SK-N-SH (cell line): ENCODE data around the gene MATN4. TPM values are rescaled to one million over a fixed set of nuclear protein-coding genes. Genes with fewer than 3 reads are reported as not detected.

Experiments used
- polyA plus RNA-seq, 3 experiments: library from polyadenylated mRNA; depleted of rRNA; stranded (reverse); fragments of >200 nt; gene quantifications; 2 replicates each; pipeline ENCODE4 v1.2.3, GENCODE V29; 2012

MATN4 gene
- polyA plus RNA-seq, 1 of the 3 experiments (the other 2 are of a cell fraction) = 0.16 TPM

Other genes starting within 250 kb of the MATN4 start
- gene KCNS1, start 207.2 kb downstream of the MATN4 start, polyA plus RNA-seq (2012; rRNA removed) = 0.07 and 0.13 TPM in 2 replicates
- 0.08 and 0.11 TPM in 2 replicates for gene WFDC5, start 193.1 kb downstream of the MATN4 start, polyA plus RNA-seq (2012; rRNA removed)
- gene WFDC12, start 183.8 kb downstream of the MATN4 start, polyA plus RNA-seq (2012; rRNA removed) = not detected in 2 replicates
- 0.12 TPM in 1 of 2 replicates, not detected in the other for gene PI3, start 133.4 kb downstream of the MATN4 start, polyA plus RNA-seq (2012; rRNA removed)
- gene SEMG1, start 101.3 kb downstream of the MATN4 start, polyA plus RNA-seq (2012; rRNA removed) = not detected in 2 replicates
- not detected in 2 replicates for gene SEMG2, start 86.9 kb downstream of the MATN4 start, polyA plus RNA-seq (2012; rRNA removed)
- not detected in 2 replicates for gene SLPI, start 53.7 kb downstream of the MATN4 start, polyA plus RNA-seq (2012; rRNA removed)
- gene RBPJL, start 1.5 kb downstream of the MATN4 start, polyA plus RNA-seq (2012; rRNA removed) = not detected in 2 replicates
- gene SDC4, start 40.1 kb upstream of the MATN4 start, polyA plus RNA-seq (2012; rRNA removed) = 131 and 192 TPM in 2 replicates
- 26.5 and 26.9 TPM in 2 replicates for gene SYS1, start 54.9 kb upstream of the MATN4 start, polyA plus RNA-seq (2012; rRNA removed)
- gene TP53TG5, start 70.0 kb upstream of the MATN4 start, polyA plus RNA-seq (2012; rRNA removed) = not detected in 2 replicates
- gene DBNDD2, start 100.0 kb upstream of the MATN4 start, polyA plus RNA-seq (2012; rRNA removed) = 22.4 and 24.5 TPM in 2 replicates
- gene PIGT, start 107.8 kb upstream of the MATN4 start, polyA plus RNA-seq (2012; rRNA removed) = 144 and 149 TPM in 2 replicates
- 0.21 TPM in 1 of 2 replicates, not detected in the other for gene WFDC2, start 161.5 kb upstream of the MATN4 start, polyA plus RNA-seq (2012; rRNA removed)
- gene SPINT3, start 207.3 kb upstream of the MATN4 start, polyA plus RNA-seq (2012; rRNA removed) = not detected in 2 replicates
- not detected in 2 replicates for gene WFDC6, start 231.2 kb upstream of the MATN4 start, polyA plus RNA-seq (2012; rRNA removed)
- not detected in 2 replicates for gene EPPIN, start 239.1 kb upstream of the MATN4 start, polyA plus RNA-seq (2012; rRNA removed)